ENCODE data around the gene FAM13A.

- TF ChIP-seq JUND (CRISPR knock-in tag; IDR thresholded peaks at IDR 0.05) (no peak), YY1 (IDR thresholded peaks at IDR 0.05; ENCODE audit: insufficient read depth, insufficient replicate concordance, low read depth, low read length) (no peak), MLX (CRISPR knock-in tag; IDR thresholded peaks at IDR 0.05) (no peak), ZNF432 (CRISPR knock-in tag; IDR thresholded peaks at IDR 0.05; ENCODE audit: borderline replicate concordance) (no peak), ZNF446 (CRISPR knock-in tag; IDR thresholded peaks at IDR 0.05) (no peak), E2F1 (CRISPR knock-in tag; IDR thresholded peaks at IDR 0.05) (no peak)
Observed at GRCh38 chr4:89072921-89073320, 15.9 kb upstream of the FAM13A start.
